Stomach (tissue), 9 donors: ENCODE results near the gene LRTM2. TPM values are rescaled to one million over a fixed set of nuclear protein-coding genes. Genes with fewer than 3 reads are reported as not detected.

ENCODE experiments used
- DNase-seq, 2 donors: peaks; one replicate each; pipeline versions ENCODE4 v3.0.0 to v3.0.0-alpha.2; 2013 to 2019
- H3K27ac ChIP-seq, 5 donors: fragments of 200-600 bp in 4 of 5; sonication (generic) in 4 of 5; one replicate each; pipeline ENCODE4 v1.5.1; 2013 to 2019; ENCODE audit warnings: mild to moderate bottlenecking in 1 of 5, moderate library complexity in 1 of 5
- H3K27me3 ChIP-seq, 3 donors: fragments of 200-600 bp; sonication (generic); one replicate each; pipeline ENCODE4 v1.5.1; 2017 to 2019; ENCODE audit warnings: mixed run types in 1 of 3
- H3K36me3 ChIP-seq, 4 donors: fragments of 200-600 bp; sonication (generic); 1 replicate in 3 of 4; 2 replicates in 1 of 4; pipeline ENCODE4 v1.5.1; 2016 to 2019
- H3K4me1 ChIP-seq, 4 donors: fragments of 200-600 bp; sonication (generic); one replicate each; pipeline ENCODE4 v1.5.1; 2016 to 2019
- H3K4me3 ChIP-seq, 4 donors: fragments of 200-600 bp; sonication (generic) in 3 of 4; one replicate each; pipeline ENCODE4 v1.5.1; 2016 to 2019; ENCODE audit warnings: mild to moderate bottlenecking in 1 of 4
- H3K9me3 ChIP-seq, 4 donors: fragments of 200-600 bp; sonication (generic); one replicate each; pipeline ENCODE4 v1.5.1; 2016 to 2019
- CTCF ChIP-seq, 7 experiments: fragments of 450-650 bp in 4 of 7; fragments of 200-600 bp in 3 of 7; sonication (generic) in 3 of 7; IDR thresholded peaks; one replicate each; pipeline ENCODE4 v1.5.1; 2016 to 2019; ENCODE audit warnings: antibody characterized with exemption in 7 of 7, control low read depth in 2 of 7, mild to moderate bottlenecking in 1 of 7
- EP300 ChIP-seq: sonication (generic); formaldehyde crosslinking; IDR thresholded peaks from one replicate; pipeline ENCODE4 v1.6.1; 2017; ENCODE audit warnings: antibody characterized with exemption
- POLR2A ChIP-seq, 4 donors: fragments of 450-650 bp; IDR thresholded peaks; one replicate each; pipeline ENCODE4 v1.6.1; 2016; ENCODE audit warnings: antibody characterized with exemption in 4 of 4, control low read depth in 2 of 4, mild to moderate bottlenecking in 1 of 4, moderate library complexity in 1 of 4
- POLR2AphosphoS5 ChIP-seq, 3 donors: sonication (generic); formaldehyde crosslinking; IDR thresholded peaks; one replicate each; pipeline ENCODE4 v1.6.1; 2016; ENCODE audit warnings: antibody characterized with exemption in 3 of 3
- WGBS, 5 donors: extraction: QIAGEN DNeasy Blood & Tissue Kit in 3 of 5; methylation state at CpG; one replicate each; pipeline versions ENCODE4 v1.1.5 to v1.1.7; 2013 to 2018; 5-methylcytosine and 5-hydroxymethylcytosine counted together
- intact Hi-C: fragments of 100-400 bp; cut with DNase I; formaldehyde crosslinking; loops from one replicate; pipeline ENCODE4 v1.15.1; 2023; ENCODE audit warnings: low total_unique reads
- polyA plus RNA-seq, 3 donors: library from polyadenylated mRNA; stranded (reverse); fragments of 200-250 nt; gene quantifications; one replicate each; pipeline ENCODE4 v1.2.3, GENCODE V29; 2013
- total RNA-seq, 5 donors: library from RNA; depleted of rRNA; stranded (reverse); fragments of >200 nt; gene quantifications; one replicate each; pipeline versions ENCODE4 v1.1.0 to v1.2.3, GENCODE V29; 2014 to 2016
- donor health status: healthy with polysubstance abuse.
- donor health status: Bipolar disorder and iron deficiency.
- donor health status: healthy.

Gene LRTM2
- total and polyA plus RNA-seq, 8 donors: 0.03 TPM; not detected in 7

GRCh38 chr12:1801303-1801975, 18.9 kb upstream of the LRTM2 start:
- no peak overlapping the region for H3K4me3 ChIP-seq
- WGBS, 5 donors: 65 to 77% (median 71%) methylated on average over 16 of the region's 16 CpGs
- peaks cover 4 to 20% (median 15%) of the 10 kb centered on the region in 4 donors for H3K4me1 ChIP-seq
- DNase-seq: no peak
- H3K36me3 ChIP-seq: no peaks in the 10 kb centered on the region
- no peaks in the 10 kb centered on the region for H3K27me3 ChIP-seq
- intact Hi-C loops: no loop called here
- H3K27ac ChIP-seq: no peak overlapping the region
- TF ChIP-seq CTCF (IDR thresholded peaks at IDR 0.05) (no peak), EP300 (no peak), POLR2AphosphoS5 (IDR thresholded peaks at IDR 0.05) (no peak), POLR2A (IDR thresholded peaks at IDR 0.05) (no peak)
- no peaks in the 10 kb centered on the region for H3K9me3 ChIP-seq

- no peak overlapping the region for H3K4me3 ChIP-seq
- no peaks in the 10 kb centered on the region for H3K36me3 ChIP-seq
- DNase-seq: no peak
- intact Hi-C loops: no loop called here
- no peak overlapping the region for H3K27ac ChIP-seq
- H3K4me1 ChIP-seq: peaks cover 0 to 5% (median 3%) of the 10 kb centered on the region in 4 donors
- no peaks in the 10 kb centered on the region for H3K9me3 ChIP-seq
- TF ChIP-seq POLR2AphosphoS5 (IDR thresholded peaks at IDR 0.05) (no peak), EP300 (no peak), CTCF (IDR thresholded peaks at IDR 0.05) (no peak), POLR2A (IDR thresholded peaks at IDR 0.05) (no peak)
- H3K27me3 ChIP-seq: no peaks in the 10 kb centered on the region
- 74 to 88% (median 86%) methylated on average over 4 to 7 of the region's 7 CpGs for WGBS, 5 donors
Measured at GRCh38 chr12:1803736-1804135, 16.6 kb upstream of the LRTM2 start.

GRCh38 chr12:1804545-1805332, 15.6 kb upstream of the LRTM2 start:
- Histone ChIP-seq H3K4me1 (peaks cover 0 to 5% (median 3%) of the 10 kb centered on the region in 4 donors), H3K27ac (peak overlapping the region in 2 of 5 donors; percentile 36 to 53), H3K4me3 (no peak overlapping the region), H3K27me3 (no peaks in the 10 kb centered on the region), H3K36me3 (no peaks in the 10 kb centered on the region), H3K9me3 (no peaks in the 10 kb centered on the region)
- intact Hi-C loops: no loop called here
- 57 to 65% (median 64%) methylated on average over 23 to 25 of the region's 25 CpGs for WGBS, 5 donors
- TF ChIP-seq POLR2AphosphoS5 (IDR thresholded peaks at IDR 0.05) (peak in 2 of 3 donors; percentile 13 to 79), POLR2A (IDR thresholded peaks at IDR 0.05) (no peak)
- DNase-seq: peak; percentile 85 to 96

GRCh38 chr12:1805441-1806081, 14.8 kb upstream of the LRTM2 start:
- Histone ChIP-seq H3K4me3 (no peak overlapping the region), H3K36me3 (no peaks in the 10 kb centered on the region), H3K4me1 (peaks cover 0 to 5% (median 3%) of the 10 kb centered on the region in 4 donors), H3K27me3 (no peaks in the 10 kb centered on the region), H3K9me3 (no peaks in the 10 kb centered on the region), H3K27ac (no peak overlapping the region)
- intact Hi-C loops: no loop called here
- TF ChIP-seq POLR2A (IDR thresholded peaks at IDR 0.05): no peak
- no peak for TF ChIP-seq POLR2AphosphoS5 (IDR thresholded peaks at IDR 0.05)
- TF ChIP-seq CTCF (IDR thresholded peaks at IDR 0.05): no peak
- no peak for TF ChIP-seq EP300
- no peak for DNase-seq
- 88 to 96% (median 94%) methylated on average over 15 to 16 of the region's 16 CpGs for WGBS, 5 donors
